Measurements from ENCODE around the gene KCNC1. TPM values are rescaled to one million over a fixed set of nuclear protein-coding genes. Genes with fewer than 3 reads are reported as not detected.

The KCNC1 gene
- under 1 TPM in 1 of 4 donors, not detected in 3; 0.14 TPM for total RNA-seq

DNA sequence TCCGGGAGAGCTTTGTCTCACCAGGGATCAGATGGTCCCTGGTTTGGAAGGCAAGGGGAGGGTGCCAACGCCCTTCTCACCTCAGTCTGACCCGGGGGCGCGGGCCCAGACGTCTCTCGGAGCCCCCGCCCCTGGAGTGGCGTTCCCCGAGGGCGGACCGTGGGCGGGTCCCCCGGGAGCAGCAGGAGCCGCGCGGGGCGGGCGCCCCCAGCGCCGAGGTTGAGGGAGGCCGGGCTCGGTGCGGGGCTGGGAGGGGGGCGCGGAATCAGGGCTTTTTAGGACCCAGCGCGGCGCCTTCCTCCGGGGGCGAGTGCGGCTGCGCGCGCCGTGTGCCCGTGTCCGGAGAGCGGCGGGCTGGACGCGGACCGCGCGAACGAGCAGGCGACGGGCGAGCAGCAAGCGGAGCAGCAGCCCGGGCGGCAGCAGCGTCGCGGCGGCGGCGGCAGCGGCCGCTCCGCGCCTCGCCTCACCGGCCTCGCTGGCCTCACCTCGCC lies at the start of gene KCNC1:
TSS of gene KCNC1 (plus strand) at position 364 of the 494 bp plus-strand sequence. CDS start 1,222 bp downstream, outside the sequence.
- DNase-seq: no peak
- intact Hi-C loops (cut with DNase I; ENCODE audit: low total_unique reads): loop anchor here (5.0 kb wide), 1 partner anchor 243 kb away; no protein-coding TSS in a partner anchor
- Histone ChIP-seq H3K27me3 (peaks cover 69% of the 10 kb centered on the region), H3K27ac (no peak within 1 kb of the TSS), H3K4me3 (peak within 1 kb of the TSS in 3 of 4 donors; percentile 16 to 45 (median 32)), H3K4me1 (peaks cover 0 to 18% (median 15%) of the 10 kb centered on the region in 4 donors), H3K9me3 (no peaks in the 10 kb centered on the region), H3K36me3 (no peaks in the 10 kb centered on the region)
- in situ Hi-C loops (cut with MboI; ENCODE audit: low pct_ligation_motif_present in 1 of 4, low pct_unique_long_range_greater_than_20kb in 1 of 4, low sequenced_read_pairs in 3 of 4): no loop called here
- 0% methylated on average over 24 of the region's 66 CpGs; no CpG with 5 or more reads in 1 of the 2 donors for WGBS, 2 donors (ENCODE audit: low coverage in 1 of 2)
- no peak for TF ChIP-seq POLR2AphosphoS5 (IDR thresholded peaks at IDR 0.05)
- no peak for TF ChIP-seq POLR2A (IDR thresholded peaks at IDR 0.05)
- TF ChIP-seq, protein P1, sequence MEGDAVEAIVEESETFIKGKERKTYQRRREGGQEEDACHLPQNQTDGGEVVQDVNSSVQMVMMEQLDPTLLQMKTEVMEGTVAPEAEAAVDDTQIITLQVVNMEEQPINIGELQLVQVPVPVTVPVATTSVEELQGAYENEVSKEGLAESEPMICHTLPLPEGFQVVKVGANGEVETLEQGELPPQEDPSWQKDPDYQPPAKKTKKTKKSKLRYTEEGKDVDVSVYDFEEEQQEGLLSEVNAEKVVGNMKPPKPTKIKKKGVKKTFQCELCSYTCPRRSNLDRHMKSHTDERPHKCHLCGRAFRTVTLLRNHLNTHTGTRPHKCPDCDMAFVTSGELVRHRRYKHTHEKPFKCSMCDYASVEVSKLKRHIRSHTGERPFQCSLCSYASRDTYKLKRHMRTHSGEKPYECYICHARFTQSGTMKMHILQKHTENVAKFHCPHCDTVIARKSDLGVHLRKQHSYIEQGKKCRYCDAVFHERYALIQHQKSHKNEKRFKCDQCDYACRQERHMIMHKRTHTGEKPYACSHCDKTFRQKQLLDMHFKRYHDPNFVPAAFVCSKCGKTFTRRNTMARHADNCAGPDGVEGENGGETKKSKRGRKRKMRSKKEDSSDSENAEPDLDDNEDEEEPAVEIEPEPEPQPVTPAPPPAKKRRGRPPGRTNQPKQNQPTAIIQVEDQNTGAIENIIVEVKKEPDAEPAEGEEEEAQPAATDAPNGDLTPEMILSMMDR (IDR thresholded peaks at IDR 0.05): no peak
- TF ChIP-seq EP300 (IDR thresholded peaks at IDR 0.05; ENCODE audit: low read depth): no peak

DNA sequence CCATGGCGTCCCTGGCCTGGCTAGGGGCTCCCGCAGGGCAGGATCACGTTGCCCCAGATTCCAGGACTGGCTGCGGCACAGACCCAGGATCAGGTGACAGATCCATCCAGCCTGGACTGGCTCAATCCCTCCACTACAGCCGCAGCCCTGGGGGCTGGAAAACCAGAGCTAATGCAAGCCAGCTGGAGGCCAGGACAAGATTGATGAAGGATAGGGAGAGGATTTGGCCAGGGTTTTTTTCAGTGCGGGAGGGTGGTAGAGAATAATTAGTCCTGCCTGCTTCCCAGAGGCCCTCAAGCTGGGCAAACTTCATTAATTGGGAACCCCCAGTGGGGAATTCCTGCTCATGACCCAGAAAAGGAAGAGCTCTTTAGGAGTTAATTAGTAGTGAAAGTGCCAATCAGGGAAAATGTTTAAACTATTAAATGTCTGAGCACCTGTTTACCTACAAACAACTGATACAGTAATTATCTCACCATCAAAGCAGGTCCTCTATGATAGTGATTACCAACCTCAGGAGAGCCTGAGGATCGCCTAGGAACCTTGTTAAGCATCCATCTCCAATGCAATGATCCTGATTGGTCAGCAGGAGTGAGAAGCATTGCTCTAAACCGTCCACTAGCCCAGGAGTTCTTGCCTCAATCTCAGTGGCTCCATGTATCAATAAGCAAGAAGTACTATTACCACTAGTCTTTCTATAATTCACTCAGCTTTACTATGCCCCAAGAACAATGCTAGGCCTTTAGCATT lies 48.2 kb upstream of the KCNC1 start:
- intact Hi-C loops (cut with DNase I; ENCODE audit: low total_unique reads): no loop called here
- in situ Hi-C loops (cut with MboI; ENCODE audit: low pct_ligation_motif_present in 1 of 4, low pct_unique_long_range_greater_than_20kb in 1 of 4, low sequenced_read_pairs in 3 of 4): no loop called here
- Histone ChIP-seq H3K27me3 (peaks cover 16% of the 10 kb centered on the region), H3K36me3 (no peaks in the 10 kb centered on the region), H3K9me3 (no peaks in the 10 kb centered on the region), H3K4me3 (no peak overlapping the region), H3K4me1 (no peaks in the 10 kb centered on the region), H3K27ac (no peak overlapping the region)
- TF ChIP-seq EP300 (IDR thresholded peaks at IDR 0.05; ENCODE audit: low read depth): no peak
- TF ChIP-seq, protein P1 (IDR thresholded peaks at IDR 0.05): no peak
- TF ChIP-seq POLR2A (IDR thresholded peaks at IDR 0.05): no peak
- TF ChIP-seq POLR2AphosphoS5 (IDR thresholded peaks at IDR 0.05): no peak
- DNase-seq: no peak
- WGBS, 2 donors (ENCODE audit: low coverage in 1 of 2): 30 to 53% methylated on average over 2 to 8 of the region's 8 CpGs

DNA sequence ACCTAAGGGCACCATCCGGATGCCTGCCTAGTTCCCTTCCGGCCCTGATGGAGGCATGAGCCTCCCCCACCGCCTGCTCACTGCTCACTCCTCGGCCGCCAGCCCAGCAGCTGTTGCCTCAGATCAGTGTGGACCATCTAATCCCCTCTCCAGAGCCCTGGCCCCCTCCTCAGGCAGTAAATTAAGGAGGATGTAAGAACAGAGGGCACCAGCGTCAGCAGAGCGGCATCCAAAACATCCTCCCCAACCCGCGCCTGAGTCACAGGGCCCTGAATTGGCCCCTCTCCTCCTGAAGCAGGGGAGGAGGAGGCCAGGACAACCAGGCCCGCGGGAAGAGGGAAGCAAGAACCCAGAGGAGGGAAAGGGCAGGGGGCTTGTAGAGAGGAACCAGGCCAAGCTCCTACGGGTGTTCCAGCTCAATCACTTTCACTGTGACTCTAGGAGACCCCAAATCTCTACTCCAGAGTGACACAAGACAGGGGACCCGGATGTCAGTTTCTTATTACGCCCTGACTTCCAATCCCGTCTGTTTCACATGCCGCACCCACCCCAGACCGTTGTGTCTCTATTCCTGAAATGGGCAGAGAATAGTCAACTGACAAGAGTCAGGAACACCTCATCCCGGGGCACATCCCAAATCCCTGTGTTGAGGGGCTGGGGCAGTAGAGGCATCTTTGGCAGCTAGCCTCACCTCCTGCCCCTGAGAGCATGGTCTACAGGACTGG lies 46.5 kb upstream of the KCNC1 start:
- TF ChIP-seq EP300 (IDR thresholded peaks at IDR 0.05; ENCODE audit: low read depth) (no peak), POLR2A (IDR thresholded peaks at IDR 0.05) (no peak)
- 80 to 87% methylated on average over 1 to 18 of the region's 18 CpGs for whole genome bisulfite sequencing, 2 donors (ENCODE audit: low coverage in 1 of 2)
- Histone ChIP-seq H3K27ac (no peak overlapping the region), H3K4me3 (no peak overlapping the region), H3K27me3 (peaks cover 29% of the 10 kb centered on the region), H3K9me3 (no peaks in the 10 kb centered on the region), H3K36me3 (no peaks in the 10 kb centered on the region), H3K4me1 (no peaks in the 10 kb centered on the region)
- intact Hi-C loops (cut with DNase I; ENCODE audit: low total_unique reads): no loop called here
- in situ Hi-C loops (cut with MboI; ENCODE audit: low pct_ligation_motif_present in 1 of 4, low pct_unique_long_range_greater_than_20kb in 1 of 4, low sequenced_read_pairs in 3 of 4): no loop called here
- no peak for DNase-seq

DNA sequence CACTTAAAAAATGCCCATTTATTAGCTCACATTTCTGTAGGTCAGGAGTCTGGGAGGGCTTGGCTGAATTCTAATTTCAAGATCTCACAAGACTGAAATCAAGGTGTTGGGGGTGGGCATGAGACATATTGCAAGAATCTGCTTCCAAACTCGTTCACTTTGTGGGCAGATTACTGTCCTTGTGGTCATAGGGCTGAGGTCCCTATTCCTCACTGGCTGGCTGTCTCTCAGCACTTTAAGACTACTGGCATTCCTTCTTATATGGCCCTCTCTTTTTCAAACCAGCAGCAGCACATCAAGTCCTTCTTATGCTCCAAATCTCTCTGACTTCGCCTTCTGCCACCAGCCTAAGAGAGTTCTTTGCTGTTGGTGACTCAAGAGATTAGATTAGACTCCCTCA lies 43.0 kb upstream of the KCNC1 start:
- in situ Hi-C loops (cut with MboI; ENCODE audit: low pct_ligation_motif_present in 1 of 4, low pct_unique_long_range_greater_than_20kb in 1 of 4, low sequenced_read_pairs in 3 of 4): no loop called here
- H3K4me3 ChIP-seq: no peak overlapping the region
- intact Hi-C loops (cut with DNase I; ENCODE audit: low total_unique reads): no loop called here
- no peak overlapping the region for H3K27ac ChIP-seq
- H3K36me3 ChIP-seq: no peaks in the 10 kb centered on the region
- no peaks in the 10 kb centered on the region for H3K4me1 ChIP-seq
- DNase-seq: no peak
- H3K27me3 ChIP-seq: peaks cover 51% of the 10 kb centered on the region
- H3K9me3 ChIP-seq: no peaks in the 10 kb centered on the region
- no peak for TF ChIP-seq EP300 (IDR thresholded peaks at IDR 0.05; ENCODE audit: low read depth)
- TF ChIP-seq POLR2A (IDR thresholded peaks at IDR 0.05): no peak
- TF ChIP-seq POLR2AphosphoS5 (IDR thresholded peaks at IDR 0.05): no peak
- TF ChIP-seq, protein P1 (IDR thresholded peaks at IDR 0.05): no peak
- WGBS, 2 donors (ENCODE audit: low coverage in 1 of 2): 31 to 58% methylated on average over 2 of the region's 2 CpGs
